22Rv1 (cell line): ENCODE measurements around the gene NLE1.

Source experiments
- H3K27ac ChIP-seq: fragments of 450-650 bp; 2 replicates; pipeline ENCODE4 v1.5.1; 2017
- ZFX ChIP-seq: fragments of 450-650 bp; IDR thresholded peaks from 2 replicates; pipeline ENCODE4 v1.6.1; 2017; ENCODE audit warnings: antibody characterized with exemption, borderline replicate concordance
- TF ChIP-seq, protein P1 (sequence below): fragments of 450-650 bp; IDR thresholded peaks from 2 replicates; pipeline ENCODE4 v1.5.1; 2017; ENCODE audit warnings: mild to moderate bottlenecking

The NLE1 gene

DNA sequence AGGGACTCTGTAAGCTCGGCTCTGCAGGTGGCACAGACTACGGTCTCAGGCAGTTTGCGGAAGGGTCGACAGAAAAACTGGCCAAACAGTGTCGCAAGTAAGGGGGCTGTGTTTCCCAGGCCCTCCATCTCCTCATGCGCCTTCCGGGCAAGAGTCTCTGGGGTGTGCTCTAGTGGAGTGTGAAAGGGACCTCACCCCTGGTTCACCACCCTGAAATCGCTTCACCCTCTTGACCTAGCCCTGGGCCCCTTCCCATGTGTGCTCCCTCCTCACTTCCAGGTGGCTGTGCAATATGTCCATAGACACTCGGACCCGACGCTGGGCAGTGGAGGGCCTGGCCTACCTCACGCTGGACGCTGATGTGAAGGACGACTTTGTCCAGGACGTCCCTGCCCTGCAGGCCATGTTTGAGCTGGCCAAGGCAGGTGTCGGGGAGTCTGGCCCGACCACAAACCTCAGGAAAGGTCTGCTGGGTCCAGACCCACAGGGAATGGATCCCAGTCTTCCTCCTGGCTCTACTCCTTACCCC, 27.8 kb upstream of the NLE1 start:
- TF ChIP-seq, protein P1, sequence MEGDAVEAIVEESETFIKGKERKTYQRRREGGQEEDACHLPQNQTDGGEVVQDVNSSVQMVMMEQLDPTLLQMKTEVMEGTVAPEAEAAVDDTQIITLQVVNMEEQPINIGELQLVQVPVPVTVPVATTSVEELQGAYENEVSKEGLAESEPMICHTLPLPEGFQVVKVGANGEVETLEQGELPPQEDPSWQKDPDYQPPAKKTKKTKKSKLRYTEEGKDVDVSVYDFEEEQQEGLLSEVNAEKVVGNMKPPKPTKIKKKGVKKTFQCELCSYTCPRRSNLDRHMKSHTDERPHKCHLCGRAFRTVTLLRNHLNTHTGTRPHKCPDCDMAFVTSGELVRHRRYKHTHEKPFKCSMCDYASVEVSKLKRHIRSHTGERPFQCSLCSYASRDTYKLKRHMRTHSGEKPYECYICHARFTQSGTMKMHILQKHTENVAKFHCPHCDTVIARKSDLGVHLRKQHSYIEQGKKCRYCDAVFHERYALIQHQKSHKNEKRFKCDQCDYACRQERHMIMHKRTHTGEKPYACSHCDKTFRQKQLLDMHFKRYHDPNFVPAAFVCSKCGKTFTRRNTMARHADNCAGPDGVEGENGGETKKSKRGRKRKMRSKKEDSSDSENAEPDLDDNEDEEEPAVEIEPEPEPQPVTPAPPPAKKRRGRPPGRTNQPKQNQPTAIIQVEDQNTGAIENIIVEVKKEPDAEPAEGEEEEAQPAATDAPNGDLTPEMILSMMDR, result no peak
- TF ChIP-seq ZFX, result no peak

GRCh38 chr17:35167666-35168065, 25.6 kb upstream of the NLE1 start:
- H3K27ac ChIP-seq, result no peak overlapping the region
- no peak for TF ChIP-seq ZFX
- TF ChIP-seq, protein P1, result no peak

More for the DNA sequence above, 27.8 kb upstream of the NLE1 start:
- no peak overlapping the region for H3K27ac ChIP-seq

DNA sequence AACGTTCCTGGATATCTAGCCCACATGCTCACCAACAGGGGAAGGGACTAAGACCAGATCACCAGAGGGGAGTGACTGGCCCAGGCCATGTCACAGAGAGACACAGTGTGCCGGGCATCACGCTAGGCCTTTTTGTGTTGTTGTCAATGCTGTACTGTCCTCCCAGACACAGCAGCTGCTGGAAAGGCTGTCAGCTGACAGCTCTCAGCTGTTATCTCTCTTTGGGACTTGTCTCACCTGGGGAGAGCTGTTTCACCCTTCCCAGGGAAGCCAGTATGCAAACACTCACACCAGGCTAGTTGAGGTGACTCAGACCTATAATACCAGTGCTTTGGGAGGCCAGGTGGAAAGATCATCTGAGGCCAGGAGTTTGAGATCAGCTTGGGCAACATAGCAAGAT, 24.9 kb upstream of the NLE1 start:
- TF ChIP-seq ZFX, result no peak
- TF ChIP-seq, protein P1, result no peak
- no peak overlapping the region for H3K27ac ChIP-seq

GRCh38 chr17:35166526-35166925, 24.4 kb upstream of the NLE1 start:
- TF ChIP-seq, protein P1, result no peak
- no peak for TF ChIP-seq ZFX
- H3K27ac ChIP-seq, result no peak overlapping the region

GRCh38 chr17:35164716-35165115, 22.6 kb upstream of the NLE1 start:
- H3K27ac ChIP-seq, result no peak overlapping the region
- TF ChIP-seq, protein P1, result no peak
- TF ChIP-seq ZFX, result no peak

DNA sequence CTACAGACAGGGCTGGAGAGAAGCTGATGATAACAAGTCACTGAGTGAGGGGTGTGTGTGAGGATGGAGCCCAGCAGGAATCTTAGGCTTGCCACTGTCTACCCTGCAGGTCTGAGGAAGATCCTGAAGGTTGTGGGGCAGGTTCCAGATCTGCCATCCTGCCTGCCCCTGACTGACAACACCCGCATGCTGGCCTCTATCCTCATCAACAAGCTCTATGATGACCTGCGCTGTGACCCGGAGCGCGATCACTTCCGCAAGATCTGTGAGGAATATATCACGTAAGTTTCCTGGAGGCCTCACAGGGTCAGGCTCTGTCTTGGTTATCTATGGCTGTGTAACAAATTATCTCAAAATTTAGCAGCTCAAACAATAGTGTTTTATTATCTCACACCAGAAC, 21.8 kb upstream of the NLE1 start:
- TF ChIP-seq, protein P1, result no peak
- no peak for TF ChIP-seq ZFX

DNA sequence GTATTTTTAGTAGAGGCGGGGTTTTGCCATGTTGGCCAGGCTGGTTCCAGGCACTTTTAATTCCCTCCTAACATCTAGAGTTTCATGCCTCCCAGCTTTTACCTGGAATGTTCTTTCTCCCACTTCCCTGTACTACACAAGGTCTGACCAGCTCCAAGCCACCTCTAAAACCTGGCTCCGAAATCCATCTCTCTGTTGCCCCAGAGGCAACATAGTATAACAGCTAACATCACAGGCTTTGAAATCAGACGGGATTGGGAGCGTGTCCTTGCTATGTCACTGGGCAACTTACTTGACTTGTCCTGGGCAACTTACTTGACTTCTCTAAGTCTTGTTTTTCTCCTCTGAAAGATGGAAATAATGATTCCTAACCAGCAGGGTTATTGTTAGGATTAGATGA, 20.7 kb upstream of the NLE1 start:
- TF ChIP-seq, protein P1, result no peak
- TF ChIP-seq ZFX, result no peak
- no peak overlapping the region for H3K27ac ChIP-seq

More for the DNA sequence above, 21.8 kb upstream of the NLE1 start:
- H3K27ac ChIP-seq, result no peak overlapping the region
